HG02798 (cell line): ENCODE results near the gene AUTS2.

Experiments used
- ATAC-seq: cut with Tn5 transposase; IDR thresholded peaks from one replicate; pipeline ENCODE4 v1.9.1; 2021; ENCODE audit warnings: mild to moderate bottlenecking; ENCODE audit not compliant: unreplicated experiment, poor library complexity

The AUTS2 gene

DNA sequence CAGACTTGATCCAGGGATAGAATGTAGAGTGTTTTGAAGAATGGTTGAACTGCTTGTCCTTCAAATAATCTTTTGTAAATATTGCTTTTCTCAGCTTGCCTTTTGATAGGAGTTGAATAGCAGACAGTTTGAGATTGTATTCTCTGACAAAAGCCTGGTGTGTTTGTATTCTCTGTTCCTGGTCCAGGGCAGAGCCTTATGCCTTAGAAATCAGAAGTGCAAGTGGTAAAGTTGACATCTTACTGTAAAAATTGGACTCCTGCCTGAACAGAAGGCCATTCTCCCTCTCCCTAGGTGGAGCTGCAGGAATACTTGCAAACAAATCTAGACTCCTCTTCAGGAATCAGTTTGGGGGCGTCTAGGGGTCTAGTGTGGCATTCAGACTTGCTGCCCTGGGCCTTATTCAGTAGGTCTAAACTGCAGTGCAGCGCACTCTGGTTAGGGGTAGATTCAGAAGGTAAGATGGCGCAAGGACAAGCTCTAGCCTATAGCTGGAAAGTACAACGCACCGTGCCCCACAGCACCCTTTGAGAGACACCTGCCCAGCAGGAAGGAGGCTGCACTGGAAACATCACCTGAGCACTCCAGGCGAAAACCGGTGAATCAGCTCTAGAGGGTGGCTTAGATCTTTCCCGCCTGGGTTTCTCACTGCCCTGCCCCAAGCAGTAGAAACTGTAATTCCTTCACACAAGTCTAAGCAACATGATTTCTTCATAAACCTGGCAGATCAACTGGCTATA is 925.1 kb downstream of the AUTS2 start:
- no peak for ATAC-seq

DNA sequence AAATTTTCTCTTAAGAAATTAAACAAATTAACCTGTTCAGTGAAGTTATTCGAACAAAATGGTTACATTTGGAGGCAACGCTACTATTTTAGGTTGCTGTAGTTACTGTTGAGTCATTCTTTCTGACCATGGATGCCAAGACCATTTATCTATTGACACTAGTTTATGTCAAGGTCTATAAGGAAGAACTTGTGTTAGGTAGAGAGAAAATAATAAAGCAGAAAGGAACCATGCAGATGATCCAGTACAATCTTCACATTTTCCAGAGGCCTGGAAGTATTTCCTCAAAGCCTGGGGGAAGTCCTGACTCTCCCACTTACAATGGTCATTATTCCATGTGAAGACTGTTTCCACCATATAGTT is 925.7 kb downstream of the AUTS2 start:
- ATAC-seq = no peak

DNA sequence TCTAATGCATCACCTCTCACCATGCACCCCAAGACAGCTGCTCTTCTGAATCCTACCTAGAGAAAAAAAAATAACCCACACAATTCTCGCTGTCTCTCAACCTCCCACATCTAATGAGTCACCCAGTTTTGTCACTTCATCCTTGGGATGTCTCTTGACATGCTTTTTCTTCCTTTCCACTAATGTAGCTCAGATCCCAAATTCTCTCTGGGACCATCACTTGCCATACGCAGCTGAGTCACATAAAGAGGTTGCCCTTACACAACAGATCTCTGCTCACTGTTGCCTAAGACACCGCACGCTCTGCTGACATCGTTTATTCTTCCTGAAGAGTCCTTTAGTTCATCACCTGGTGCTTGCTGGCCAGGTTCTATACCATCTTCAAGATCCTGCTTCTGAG is 927.7 kb downstream of the AUTS2 start:
- no peak for ATAC-seq

DNA sequence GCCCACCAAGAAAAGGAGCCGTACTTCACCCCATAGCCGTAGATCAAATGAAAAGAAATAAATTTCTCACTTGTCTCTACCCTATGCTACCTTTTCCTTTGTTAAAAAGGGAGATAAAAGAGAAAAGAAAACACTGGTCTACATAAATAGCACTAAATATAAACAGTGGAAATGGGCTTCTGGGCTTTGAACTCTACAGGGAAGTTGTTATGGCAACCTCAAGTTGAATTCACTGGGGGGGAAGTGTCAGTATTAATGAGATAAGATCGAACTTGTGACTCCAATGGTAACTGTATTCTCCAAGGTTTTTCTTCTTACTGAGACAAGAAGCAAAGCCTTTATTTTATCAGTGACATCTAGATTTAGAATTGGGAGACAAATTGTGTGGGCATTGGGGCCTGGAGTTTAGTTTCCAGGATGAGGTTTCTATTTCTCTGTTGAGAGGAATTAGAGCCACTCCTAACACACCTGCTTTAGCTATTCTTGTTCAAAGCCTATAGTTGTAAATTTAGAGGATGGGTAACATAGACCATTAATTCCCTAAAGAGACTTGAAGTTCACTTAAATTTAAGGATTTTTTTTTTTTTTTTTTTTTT is 929.3 kb downstream of the AUTS2 start:
- no peak for ATAC-seq

DNA sequence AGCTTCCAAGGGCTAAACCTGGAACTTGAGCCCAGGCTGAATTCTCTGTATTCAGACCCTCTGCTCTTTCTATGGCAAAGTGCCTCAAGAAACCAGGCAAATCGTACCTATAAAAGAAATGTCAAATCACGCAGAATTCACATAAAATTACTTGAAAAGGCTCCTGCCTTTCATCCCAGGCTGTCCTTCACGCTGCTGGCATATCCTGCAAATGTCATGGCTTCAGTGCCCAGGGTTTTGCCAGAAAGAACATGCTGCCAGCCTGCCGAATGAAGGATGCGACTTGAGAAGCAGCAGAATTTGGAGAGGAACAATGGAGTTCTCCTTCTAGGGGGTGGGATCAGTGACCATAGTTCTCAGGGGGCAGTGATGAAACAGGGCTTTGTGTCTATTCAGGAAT is 931.2 kb downstream of the AUTS2 start:
- no peak for ATAC-seq

DNA sequence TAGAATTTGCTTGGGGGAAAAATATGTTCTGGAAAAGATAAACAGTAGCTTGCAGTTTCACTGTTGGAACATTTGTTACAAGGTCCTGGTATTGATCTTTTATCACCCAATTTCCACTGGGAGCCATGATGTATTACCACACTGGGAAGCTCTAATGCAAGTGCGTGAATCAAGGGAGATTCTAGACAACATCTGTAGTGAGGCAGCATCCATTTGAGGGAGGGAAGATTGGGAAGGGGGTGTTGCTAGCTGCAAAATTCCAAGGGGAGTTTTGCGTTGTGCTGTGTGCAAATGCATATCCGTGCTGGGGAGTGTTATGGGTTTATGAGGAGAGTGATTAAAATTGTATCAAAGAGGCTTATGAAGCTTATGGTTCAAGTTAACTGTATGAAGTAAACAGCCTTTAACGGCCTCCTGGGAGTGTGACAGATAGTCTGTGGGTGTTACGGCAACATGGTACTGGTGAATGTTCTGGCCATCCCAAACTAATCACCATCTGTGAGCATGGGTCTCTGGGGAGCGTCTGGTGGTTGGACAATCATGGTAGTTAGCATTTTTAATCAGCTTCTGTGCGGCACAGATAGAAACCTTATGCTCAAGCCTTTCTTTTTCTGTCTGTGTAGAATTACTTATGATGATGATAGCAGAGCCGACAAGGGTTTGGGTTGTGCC is 931.8 kb downstream of the AUTS2 start:
- ATAC-seq = no peak

GRCh38 chr7:70533614-70534013 is 935.3 kb downstream of the AUTS2 start:
- ATAC-seq = no peak

- no peak for ATAC-seq
Measured at GRCh38 chr7:70539205-70539604, 940.9 kb downstream of the AUTS2 start.

DNA sequence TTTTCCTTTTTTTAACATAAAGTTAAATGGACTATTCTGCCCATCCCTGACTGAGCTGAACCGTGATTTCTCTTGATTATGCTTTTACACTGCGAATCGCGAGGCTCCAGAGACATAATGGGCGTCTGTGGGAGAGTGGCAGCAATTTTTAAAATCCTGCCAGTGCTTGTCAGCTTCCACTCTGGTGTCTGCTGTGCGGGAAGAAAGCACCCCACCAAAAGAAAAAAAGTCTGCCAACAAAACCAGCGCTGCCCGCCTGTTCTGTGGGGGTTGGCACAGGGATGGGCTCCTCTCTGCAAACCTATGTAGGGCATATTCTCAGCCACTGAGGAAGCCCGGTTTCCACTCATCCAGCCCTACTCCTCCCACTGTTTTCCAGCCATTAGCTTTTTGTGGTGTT is 941.3 kb downstream of the AUTS2 start:
- ATAC-seq = no peak

GRCh38 chr7:70540641-70541040 is 942.4 kb downstream of the AUTS2 start:
- no peak for ATAC-seq

DNA sequence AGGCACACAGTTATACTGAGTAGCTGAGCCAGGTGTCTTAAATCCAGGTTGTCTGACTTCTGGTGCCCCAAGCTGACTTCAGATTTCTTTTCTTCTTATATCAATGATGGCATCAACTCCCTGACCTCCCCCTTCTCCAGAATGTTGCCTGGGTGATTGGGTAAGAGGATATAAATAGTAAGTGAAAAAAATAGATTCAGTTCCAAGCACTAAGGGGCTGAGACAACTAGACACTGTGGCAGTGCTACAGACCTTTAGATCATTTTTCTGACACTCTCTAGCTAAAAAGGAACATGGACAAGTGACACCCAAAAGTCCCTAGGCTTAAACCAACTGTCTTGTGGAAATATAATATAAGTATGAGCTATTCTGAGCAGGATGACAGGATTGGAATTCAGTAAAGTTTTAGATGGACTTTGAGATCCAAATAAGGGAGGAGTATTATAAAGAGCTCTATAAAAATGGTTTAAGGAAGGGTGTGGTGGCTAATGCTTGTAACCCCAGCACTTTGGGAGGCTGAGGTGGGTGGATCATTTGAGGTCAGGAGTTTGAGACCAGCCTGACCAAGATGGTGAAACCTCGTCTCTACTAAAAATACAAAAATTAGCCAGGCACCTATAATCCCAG is 944.6 kb downstream of the AUTS2 start:
- no peak for ATAC-seq

GRCh38 chr7:70544016-70544415 is 945.7 kb downstream of the AUTS2 start:
- ATAC-seq = no peak

DNA sequence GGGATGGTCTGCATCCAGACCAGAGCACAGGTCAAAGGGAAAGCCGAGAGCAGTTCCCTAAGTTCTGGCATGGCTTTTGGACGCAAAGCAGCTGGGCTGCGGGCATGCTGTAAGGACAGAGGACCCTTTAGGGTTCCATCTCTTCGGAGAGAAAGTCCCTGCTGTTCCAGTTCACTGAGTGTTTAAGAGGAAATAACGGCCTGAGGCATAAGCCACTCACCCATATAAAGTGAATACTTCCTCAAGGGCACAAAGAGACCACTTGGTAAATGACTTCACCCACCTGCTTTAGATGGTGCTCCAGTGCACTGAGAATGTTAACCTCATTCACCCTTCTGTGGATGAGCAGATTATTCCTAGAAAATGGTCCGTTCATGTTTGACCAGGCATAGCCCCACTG is 946.9 kb downstream of the AUTS2 start:
- no peak for ATAC-seq

DNA sequence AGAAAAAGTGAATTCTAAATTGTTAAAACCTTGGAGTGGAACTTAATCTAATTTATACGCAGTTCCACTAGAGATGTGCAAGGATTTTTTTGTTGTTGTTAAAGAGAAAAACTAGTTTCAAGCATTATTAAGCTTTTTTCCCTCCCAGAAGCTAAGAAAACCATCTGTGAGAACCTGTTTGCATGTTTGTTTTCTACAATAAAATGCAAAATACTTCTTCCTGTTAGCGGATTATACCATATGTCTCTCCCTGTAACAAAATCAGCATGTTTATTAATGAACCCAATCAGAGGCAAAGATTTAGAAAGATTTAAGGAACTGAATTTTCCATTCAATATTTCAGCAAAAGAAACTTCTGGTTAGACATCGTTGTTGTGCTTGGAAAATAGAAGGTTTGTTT is 953.9 kb downstream of the AUTS2 start:
- no peak for ATAC-seq

DNA sequence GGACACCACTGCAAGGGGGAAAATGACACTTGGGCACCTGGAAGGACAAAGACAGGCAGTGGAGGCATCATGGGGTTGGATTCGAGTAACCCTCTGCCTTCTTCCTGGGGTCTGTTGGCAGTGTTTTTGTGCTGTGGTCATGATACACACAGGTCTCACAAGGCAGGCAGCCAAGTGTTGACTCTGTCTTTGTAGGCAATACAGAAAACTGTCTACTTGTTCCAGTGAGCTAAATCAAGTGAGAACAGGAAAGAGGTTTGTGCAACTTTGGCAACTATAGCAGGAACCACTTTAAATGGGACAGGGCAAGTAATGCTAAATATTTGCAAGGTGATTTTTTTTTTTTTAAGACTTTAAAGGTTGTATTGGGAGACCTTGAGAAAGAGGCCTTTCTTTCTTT is 955.1 kb downstream of the AUTS2 start:
- no peak for ATAC-seq

GRCh38 chr7:70554646-70555045 is 956.4 kb downstream of the AUTS2 start:
- ATAC-seq = no peak

- no peak for ATAC-seq
Measured at GRCh38 chr7:70556761-70557160, 958.5 kb downstream of the AUTS2 start.

GRCh38 chr7:70557338-70557737 is 959.1 kb downstream of the AUTS2 start:
- ATAC-seq = no peak

GRCh38 chr7:70559815-70560214 is 961.5 kb downstream of the AUTS2 start:
- no peak for ATAC-seq

DNA sequence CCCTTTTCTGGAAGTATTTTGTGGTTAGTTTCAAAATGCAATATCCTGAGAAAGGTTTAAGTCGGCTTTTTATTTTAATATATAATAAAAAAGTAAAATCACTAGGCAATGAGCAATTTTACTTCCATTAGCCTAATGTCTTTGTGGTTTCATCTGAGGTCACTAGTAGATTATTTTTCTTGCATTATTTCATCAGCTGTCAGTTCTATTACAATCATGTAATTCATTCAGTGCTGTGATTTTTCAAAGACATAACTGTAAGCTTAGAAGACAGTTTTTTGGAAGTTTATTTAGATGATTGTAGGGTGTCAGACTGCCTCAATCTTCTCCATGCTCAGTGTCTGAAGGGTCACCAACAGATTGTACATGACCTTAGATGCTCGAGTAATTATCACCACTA is 965.7 kb downstream of the AUTS2 start:
- ATAC-seq = no peak

DNA sequence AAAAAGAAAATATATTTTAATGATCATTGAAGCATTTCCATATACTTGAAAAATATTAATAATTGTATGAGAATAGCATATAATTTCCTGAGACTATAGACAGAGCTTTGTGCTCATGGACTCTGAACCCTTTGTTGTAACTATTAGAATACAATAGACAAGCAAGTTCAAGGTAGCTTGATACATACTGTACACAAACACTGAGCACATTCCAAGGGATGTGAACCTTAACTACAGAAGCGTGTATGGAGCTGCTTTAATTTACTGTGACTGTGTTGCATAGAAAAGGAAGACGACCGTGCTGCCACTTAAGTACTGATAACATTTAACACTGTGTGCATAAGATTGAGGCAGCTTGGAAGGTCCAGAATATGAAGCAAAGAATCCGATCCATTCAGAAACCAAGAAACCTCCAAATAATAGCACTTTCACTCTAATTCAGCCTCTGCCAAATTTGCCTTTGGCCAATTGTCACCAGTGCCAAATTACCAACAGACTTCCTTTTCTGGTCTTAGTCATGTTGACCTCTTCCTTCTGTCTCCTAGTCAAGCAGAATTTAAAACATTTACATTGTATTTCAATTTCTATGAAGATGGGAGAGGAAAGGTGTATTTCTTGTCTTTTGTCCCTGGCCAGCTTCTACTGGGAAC is 967.6 kb downstream of the AUTS2 start:
- no peak for ATAC-seq
